T1000 (cell line): ENCODE results near the gene VCP.
A peak's percentile ranks its signal among the peaks of the same experiment; 100 is the strongest.

Experiments used
- DNase-seq: peaks from one replicate; lab custom pipeline; 2025; ENCODE audit warnings: mixed read lengths; lab: John Stamatoyannopoulos, UW

The VCP gene

DNA sequence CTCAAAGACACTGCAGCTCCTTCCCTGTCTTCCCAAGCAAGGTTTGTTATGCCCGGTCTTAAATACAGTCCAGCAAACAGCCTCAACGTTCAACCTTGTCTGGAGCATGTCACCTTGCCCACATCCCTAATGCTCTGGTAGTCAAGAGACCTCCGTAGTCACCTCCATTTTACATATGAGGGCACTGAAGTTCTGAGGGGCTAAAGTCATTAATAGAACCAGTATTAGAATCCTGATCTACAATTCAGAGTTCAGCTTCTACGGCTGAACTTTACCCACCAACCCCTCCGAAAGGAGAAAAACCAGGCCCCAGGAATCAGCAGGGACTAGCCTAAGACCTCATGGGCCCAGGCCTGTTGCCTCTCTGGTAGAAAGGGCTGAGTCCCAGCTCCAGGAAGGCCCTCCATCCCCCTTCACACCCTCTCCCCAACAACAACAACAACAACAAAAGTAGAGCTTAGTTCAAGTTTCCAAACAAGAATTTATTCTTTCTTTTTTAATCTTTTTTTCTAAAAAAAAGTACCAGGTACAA is 31.3 kb upstream of the VCP start:
- no peak for DNase-seq

DNA sequence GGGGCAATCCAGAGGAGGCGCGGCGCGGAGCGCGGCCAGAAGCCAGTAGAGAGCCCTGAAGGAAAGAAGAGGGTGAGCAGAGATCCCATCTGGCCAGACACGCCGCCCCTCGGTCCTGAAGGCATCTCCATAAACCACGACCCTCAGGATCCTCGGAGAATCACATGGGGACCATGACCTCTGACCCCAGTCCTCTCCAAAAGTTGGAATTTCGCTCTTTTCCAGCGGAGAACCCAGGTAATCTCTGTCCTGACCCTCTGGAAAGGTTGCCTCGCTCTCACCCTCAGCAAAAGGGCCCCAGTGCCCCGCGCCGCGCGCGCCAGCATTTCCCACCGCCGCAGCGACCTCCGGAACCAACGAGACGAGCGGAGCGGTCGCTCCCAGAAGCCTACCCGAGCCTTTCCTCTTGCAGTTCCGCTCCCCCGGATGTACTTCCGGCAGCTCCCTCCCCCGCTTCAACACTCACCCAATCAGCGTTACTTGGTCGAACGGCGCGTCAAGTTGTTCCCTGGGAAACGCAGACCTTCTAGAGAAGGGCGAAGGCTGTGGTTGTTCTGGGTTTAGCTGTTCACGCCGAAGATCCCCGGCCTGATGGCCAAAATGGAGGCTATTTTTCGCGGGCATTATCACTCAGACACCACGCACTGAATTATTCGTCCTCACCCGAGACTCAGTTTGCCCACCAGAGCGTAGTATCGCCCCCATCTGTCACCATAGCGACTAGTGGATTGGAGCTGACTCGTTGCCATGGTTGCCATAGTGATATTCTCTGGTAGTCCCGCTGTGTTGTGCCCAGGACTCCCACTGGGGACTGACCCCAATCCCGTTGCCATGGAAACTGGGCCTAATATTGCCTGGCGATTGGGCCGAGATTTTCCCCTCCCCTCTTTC is 30.6 kb upstream of the VCP start, which contains the start of gene STOML2:
TSS of gene STOML2 (minus strand) at position 363 of the 891 bp plus-strand sequence. CDS start at position 326, 37 bp downstream.
- peak; percentile 74 for DNase-seq

DNA sequence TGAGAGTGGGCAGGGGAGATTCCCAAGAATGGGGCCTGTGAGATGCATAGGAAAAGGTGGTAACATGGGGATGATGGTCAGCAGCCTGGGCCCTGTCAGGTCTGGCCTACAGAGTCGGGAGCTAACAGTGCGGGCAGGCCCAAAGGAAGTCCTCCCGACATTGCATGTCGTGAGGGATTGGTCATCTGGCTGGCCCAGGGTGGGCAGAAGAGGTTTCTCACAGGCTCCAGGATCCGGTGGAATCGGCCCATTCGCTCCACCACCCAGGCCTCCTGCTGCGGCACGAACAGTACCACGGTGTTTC is 30.0 kb upstream of the VCP start:
- no peak for DNase-seq

DNA sequence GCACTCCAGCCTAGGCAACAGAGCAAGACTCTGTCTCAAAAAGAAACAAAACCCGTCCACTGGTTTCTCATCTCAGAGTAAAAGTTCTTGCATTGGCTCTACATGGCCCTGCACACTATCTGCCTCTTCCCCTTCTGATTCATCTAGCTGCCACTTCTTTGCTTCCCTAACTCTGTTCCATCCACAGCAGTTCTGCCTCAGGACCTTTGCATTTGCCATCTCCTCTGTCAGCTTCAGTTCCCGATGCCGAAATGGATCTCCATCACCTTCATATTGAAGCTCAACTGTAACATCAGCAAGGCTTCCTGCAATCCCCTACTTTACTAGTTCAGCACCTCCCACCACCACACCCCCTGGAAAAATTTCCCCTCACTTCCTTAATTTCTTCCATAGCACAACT is 25.1 kb upstream of the VCP start:
- DNase-seq, result no peak

DNA sequence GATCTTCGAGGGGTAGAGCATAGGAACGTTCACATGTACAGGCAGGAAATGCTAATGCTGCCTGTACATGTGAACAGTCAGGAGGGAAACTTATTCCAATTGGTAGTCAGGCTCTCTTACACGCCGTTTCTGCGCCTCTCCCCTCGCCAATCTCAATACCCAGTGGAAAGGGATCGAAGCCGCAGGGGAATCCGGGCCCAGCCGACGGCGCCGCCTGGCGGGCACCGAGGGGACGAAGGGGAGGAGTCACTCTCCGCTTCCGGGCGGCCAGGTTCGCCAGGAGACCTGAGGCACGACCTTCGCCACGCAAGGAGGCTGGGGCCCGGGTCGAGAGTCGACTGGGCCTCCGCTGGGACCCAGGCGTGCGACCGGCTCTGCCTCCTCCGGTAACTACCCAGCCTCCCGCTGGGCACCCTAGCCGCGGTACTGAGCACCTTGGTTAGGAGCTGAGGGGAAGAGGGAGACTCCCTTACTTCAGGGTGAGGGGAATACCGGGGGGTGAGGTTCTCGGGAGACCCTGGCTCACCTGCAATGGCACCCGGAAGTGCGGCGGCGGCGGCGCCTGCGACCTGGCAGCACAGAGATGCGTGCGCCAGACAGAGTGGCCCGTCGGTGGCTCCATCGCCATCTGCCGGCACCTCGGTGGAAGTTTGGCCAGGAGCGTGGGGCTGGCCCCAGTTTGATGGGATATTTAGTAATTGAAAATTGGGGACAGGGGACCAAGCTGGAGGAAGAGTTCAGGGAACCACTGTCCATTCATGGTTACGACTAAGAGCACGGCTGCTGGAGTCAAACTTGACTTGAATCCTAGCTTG is 23.8 kb upstream of the VCP start, which contains the start of gene PIGO:
TSS of gene PIGO (minus strand) at position 557 of the 815 bp plus-strand sequence. CDS start 1,026 bp downstream, outside the sequence.
- peak; percentile 69 for DNase-seq

DNA sequence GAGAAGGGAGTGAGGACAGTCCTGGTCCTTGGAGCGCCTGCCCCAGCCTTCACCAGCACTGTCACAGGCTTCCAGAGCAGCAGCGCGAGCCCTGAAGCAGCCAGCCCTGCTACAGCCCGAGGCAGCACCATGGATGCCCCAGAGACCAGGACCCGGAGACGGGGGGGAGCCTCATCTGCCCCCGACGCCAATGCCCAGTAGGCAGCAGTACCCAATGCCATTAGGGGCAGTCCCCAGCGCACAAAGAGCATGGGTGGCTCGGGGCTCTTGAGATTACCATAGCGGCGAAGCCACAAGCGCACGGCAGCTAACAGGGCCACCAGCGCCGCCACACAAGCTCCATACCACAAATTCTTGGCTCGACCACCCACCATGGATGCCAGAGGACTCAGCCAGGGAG is 19.1 kb upstream of the VCP start:
- no peak for DNase-seq

DNA sequence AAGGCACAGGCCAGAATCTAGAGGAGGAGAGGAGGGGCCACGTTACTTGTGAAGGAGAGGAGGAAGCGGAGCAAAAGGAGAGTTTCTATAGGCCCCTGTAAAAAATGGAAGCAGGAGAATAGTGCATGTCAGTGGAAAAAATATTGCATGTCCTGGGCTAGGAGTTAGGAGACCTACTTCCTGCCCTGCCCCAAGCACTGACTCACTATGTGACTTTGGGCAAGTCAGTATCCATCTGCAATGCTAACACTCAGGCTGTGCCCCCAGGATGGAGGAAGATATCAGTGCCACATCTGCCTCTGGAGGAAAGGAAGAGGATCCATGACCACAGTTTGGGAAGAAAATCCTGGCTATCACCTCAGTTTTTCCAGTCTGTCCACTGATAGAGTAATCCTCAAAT is 17.0 kb upstream of the VCP start:
- no peak for DNase-seq

DNA sequence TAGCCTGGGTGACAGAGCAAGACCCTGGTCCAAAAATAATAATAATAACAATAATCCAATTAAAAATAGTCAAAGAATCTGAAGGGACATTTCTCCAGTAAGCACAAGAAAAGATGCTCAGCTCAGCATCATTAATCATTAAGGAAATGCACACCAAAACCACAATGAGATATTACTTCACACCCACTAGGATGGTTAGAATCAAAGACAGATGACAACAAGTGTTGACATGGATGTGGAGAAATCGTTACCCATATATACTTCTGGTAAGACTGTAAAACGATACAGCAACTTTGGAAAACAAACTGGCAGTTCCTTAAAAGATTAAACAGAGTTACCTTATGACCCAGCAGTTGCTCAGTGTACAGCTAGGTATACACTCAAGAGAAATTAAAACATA is 12.7 kb upstream of the VCP start:
- no peak for DNase-seq

DNA sequence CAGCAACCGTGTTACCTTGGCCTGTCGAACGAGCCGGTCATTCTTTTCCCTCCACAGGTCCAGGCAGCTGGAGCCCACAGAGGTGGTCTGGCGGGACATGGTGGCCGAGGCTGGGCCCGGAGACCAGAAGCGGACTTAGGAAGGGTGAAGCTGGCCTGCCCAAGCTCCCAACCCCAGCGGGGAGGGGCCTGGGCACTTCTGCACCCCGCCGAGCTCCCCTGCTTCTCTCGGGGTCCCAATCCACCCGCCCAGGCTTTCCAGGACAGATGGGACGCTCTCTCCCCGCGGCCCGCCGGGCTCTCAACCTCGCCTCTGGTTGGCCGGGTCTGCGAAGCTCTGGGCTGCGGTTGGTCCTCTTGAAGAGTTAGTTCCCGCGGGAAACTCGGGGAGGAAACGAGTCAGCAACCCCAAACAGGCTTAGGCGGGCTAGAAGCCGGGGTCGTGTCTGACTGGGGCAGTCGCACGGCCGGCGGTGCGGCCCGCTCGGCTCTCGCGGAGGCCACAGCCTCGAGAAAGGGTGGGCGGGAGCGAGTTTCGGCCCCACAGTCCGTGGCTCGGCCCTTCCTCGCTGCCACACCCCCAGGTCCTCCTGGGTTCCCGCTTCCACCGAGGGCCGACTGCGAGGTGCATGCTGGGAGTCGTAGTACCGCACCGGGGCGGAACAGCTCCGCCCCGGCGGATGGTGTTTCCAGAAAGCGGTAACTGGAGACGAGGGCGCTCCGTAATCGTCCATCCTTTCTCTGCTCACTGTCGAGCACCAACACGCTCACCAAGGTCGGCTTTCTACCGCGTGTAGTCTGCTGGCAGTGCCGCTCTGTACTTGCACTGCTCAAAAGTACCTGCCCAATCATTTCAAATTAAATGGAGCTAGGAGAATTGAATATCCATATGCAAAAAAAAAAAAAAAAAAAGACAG is 7.3 kb upstream of the VCP start, which contains the start of gene FANCG:
TSS of gene FANCG (minus strand) at position 517 of the 916 bp plus-strand sequence. CDS start at position 99, 418 bp downstream.
- peak; percentile 86 for DNase-seq

DNA sequence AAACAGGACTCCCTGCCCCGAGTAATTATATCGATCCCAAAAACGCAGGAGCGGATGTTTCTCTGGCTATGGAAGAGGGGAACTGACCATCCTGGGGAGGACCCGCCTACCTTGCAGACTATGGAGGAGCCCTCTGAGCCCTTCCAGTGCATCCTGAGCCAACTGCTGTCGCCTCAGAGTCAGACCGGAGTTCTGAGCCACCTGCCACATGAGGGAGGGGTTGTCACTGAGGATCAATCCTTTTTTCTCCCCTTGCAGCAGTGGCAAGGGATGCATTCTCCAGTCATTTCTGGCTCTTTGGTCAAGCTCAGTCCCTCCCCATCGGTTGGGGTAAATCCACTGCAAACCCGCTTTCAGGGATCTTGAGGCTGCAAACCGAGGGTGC is 6.6 kb upstream of the VCP start:
- DNase-seq, result no peak

DNA sequence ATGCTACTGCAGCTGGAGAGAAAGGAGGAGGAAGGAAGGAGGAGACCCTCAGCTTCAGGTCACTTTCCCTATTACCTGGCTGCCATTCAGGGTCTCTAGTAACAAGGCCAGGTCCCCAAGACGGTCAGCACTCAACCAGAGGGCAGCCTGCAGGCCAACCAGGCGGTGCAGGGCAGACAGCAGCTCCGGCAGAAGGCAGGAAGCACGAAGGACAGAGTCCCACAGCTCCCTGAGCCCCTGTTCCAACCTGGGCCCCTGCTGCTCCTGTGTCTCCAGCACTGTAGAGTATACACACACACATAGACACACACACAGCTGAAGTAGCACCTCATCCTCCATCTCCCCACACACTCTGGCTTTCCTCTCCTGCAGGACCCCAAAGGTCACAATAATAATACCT is 5.6 kb upstream of the VCP start:
- DNase-seq, result no peak

DNA sequence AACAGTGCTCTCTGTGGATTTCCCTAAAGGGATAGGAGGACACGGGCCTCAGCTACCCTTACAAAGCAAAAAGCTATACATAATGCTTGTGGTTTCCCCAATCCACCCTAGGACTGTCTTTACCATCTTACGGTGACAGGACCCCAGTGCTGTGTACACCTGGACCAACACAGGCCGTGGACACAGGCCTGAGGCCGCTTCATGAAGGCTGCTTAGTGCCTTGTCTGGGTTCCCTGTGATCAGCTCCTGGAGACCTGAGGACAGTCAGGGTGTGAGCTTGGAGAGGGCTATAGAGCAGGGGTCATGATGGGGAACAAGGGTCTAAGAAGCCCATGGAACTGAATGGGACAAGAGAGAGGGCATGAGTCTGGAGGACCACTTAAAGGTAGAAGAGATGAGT is 4.4 kb upstream of the VCP start:
- DNase-seq, result no peak

DNA sequence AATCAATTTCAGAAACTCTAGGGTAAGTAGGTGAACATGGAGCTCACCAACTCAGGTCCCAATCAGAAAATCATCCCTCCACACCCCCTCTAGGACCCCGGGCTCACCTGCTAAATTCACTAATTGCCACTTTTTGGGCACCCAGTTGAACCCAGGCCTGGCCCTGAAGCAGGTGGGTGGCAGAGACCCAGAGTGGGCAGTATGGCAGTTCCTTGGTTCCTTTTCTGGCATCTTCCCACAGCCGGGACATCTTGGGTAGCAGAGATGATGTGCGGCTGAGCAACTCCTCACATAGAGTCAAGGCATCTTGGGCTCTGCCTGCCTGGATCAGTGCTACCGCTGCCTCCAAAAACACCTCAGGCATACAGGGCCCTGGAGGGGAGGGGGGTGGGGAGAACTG is 2.9 kb upstream of the VCP start:
- DNase-seq, result no peak

DNA sequence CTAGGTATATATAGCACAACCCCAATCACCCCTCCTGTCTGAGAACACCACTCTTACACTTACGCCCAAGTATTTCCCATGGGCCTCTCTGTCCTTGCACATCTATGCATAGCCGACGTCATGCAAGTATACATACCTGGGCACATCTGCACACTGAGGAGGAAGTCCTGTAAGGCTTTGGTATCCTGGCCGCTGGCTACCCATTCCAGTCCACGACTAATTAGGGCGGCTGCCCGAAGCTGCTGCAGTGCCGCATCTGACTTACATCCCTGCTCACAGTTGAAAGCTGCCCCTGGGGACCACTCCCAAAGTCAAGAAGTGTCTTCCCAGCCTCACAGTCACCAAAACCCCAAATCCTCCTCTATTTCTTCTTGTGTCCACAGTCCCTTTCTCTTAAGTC is 2.4 kb upstream of the VCP start:
- no peak for DNase-seq

DNA sequence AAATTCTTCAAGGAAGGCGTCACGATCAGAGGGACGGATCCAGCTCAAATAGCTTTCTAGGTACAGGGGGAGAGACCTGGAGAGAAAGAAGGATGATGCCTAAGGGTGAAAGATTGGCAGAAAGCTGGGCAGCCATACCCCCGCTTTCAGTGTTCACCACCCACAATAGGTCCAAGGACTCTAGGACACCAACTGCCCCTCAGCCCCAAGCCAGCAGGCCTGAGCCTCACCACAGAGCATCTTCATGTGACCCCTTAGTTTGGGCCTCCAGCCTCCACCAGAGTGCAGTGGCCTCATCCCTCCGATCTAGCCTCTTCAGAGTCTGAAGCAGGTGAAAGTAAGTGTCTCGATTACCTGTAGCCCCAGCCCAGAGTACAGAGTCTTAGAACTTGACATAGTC is 1.7 kb upstream of the VCP start:
- DNase-seq, result no peak

DNA sequence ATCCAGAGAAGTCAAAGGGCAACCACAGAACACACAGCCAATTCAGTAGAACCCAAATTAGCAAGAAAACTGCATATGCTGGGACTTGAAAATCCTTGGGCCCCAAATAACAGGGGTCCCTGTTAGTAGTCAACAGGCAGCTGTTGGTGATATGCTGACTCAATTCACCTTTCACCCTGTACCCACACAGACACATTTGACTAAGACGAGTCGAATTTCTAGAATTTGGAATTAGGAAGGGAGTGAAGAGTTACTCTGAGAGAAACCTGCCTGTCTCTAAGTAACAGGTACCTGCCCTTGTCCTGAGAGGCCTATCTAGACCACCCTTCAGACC is 821 bp upstream of the VCP start:
- no peak for DNase-seq

DNA sequence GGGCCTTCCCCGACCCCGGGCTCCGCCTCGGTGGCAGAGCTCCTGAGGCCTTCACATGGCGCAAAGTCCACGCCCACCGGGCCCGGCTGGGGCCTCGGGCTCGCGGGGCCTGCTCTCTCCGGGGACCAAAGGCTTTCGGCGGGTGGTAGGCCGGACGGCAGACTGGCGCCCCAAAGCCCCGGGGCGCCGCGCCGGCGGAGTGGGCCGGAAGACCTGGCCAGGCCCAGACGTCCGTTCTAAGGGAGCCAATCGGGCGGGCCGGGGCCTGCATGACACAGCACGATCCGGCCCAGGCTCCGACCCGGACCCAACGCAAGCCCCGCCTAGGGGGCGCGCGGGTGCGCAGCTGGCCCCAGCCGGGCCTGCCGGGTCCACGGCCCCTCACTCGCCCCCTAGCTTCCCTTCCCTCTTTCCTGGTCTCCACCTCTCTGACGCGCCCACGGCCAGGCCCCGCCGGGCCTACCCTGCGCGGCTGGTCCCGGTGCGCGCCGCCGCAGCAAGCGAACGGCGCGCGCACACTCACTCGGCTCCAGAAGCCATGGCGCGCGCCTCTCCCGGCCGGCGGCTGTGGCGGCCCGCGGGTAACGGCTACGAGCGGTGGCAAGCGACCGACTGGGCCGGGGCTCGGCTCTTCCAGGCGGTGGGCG is 488 bp downstream of the VCP start:
- DNase-seq, result peak; percentile 60

DNA sequence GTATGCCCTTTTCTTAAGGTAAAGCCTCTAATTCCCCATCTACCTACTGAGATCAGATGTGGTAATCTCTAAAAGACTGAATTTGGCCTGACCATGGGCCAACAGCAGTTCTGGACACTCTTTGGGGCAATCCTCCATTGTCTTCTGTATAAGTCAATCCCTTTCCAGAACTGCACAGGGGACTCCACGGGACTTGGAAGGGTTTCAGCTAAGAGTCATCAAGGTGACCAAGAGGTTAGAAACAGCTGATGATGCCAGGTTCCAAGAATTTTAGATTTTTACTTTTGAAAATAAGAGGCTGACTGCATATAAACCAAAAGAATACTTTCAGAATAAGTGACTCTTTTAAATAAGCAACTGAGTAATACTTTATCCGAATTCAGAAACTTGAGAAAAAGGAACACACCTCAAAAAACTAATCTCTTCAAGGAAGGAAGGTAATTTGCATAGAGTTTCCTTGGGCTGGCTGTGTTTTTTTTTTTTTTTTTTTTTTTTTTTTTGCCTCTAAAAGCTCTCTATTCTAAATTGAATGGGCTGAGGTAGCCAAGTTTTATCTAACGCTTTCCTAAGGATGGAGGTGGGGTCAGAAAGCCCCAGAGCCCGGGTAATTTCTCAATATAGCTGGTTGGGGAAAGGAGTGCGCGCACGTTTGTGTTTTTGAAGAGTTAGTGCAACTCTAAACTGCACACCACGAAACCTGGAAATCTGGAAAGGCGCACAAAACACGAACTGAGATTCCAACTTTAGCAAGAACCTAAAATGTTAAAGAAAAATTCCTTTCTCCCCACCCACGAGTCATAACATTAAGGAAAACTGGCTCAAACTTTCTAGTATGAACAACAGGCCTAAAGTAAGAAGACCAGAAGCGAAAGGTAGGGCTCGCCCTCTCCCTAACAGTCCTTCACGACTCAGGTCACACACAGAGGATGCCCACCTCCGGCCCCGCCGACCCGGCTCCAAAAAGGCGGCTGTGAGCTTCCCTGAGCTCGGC is 1.3 kb downstream of the VCP start:
- DNase-seq, result no peak

DNA sequence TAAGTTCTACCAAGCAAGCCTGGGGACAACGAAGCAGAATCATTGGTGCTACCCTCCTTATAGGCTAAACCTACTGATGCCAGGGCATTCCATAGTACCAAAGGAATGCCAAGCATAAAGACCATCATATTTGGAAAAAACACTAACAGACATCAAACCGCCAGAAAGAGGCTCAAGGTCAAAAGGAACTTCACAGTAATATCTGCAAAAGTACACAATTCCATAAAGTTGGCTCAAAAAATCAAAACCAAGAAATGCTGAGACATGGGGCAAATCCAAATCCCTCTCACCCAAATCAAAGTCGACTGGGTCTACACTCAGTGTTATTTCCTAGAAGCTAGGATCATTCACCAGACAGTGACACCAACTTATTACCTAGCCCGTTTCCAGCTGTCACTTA is 3.4 kb downstream of the VCP start:
- no peak for DNase-seq

DNA sequence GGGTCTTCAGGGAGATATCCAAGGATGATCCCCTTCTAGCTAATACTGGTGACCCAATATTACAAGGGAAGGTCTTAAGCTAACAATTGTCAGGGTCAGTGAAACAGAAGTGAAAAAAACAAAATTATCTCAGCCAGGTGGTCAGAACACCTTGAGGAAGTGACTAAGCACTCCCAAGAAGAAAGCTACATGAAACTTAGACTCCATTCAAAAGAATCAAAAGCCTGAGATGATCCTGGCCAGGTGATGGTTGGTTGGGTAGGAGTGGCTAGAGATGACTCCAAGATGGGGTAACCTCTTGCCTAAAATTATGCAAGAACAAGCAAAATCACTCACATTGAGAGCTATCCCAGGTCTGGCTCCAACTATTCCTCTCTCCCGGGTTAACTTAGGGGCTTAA is 5.4 kb downstream of the VCP start:
- DNase-seq, result no peak
